Measurements from ENCODE around the gene MTCL1. TPM values are rescaled to one million over a fixed set of nuclear protein-coding genes. Genes with fewer than 3 reads are reported as not detected.

MTCL1 gene
- total RNA-seq, 2 experiments from 2014 or later, result 0.14 to 0.43 TPM

- H3K36me3 Mint-ChIP-seq, result no peaks in the 10 kb centered on the region
- H3K4me1 Mint-ChIP-seq, result no peaks in the 10 kb centered on the region
- peaks cover 16% of the 10 kb centered on the region for H3K9me3 Mint-ChIP-seq
- no peaks in the 10 kb centered on the region for H3K27me3 Mint-ChIP-seq
- no peak for DNase-seq
- no peak overlapping the region for H3K4me3 Mint-ChIP-seq
- H3K27ac Mint-ChIP-seq, result no peak overlapping the region
These were observed 175.7 kb downstream of the MTCL1 start for GRCh38 chr18:8881103-8881502.

Other genes with a start within 250 kb of the MTCL1 start
- 10 to 100 TPM; 12.5 to 14.8 TPM for gene RAB12, start 96.1 kb upstream of the MTCL1 start, total RNA-seq

Data from activated naive CD8-positive, alpha-beta T cell treated with anti-CD3 and anti-CD28 coated beads for 36 hours (primary cell).